Posterior cingulate gyrus (tissue), 11 donors: ENCODE data around the gene APIP.
"Not testable (repeated sequence)": the region's sequence is repeated elsewhere in the genome, so short reads cannot be mapped to it uniquely, and the experiment has no call there.

ENCODE experiments used
- DNase-seq, 10 donors: peaks; one replicate each; pipeline versions ENCODE4 v3.0.0 to v3.0.0-alpha.2; 2020 to 2021; ENCODE audit warnings: mixed read lengths in 3 of 10
- intact Hi-C: fragments of 100-400 bp; cut with DNase I; formaldehyde crosslinking; loops from one replicate; pipeline ENCODE4 v1.15.1; 2023

The APIP gene

GRCh38 chr11:34926831-34927132, 10.6 kb upstream of the APIP start:
- DNase-seq, result no peak
- intact Hi-C loops, result loop anchor here (1.0 to 5.0 kb wide), 3 partner anchors 312 to 561 kb away; no protein-coding TSS in a partner anchor

- intact Hi-C loops, result loop anchor here (1.0 to 5.0 kb wide), 3 partner anchors 313 to 561 kb away; no protein-coding TSS in a partner anchor
- no peak for DNase-seq
Measured at GRCh38 chr11:34926101-34926830, 10.1 kb upstream of the APIP start.

- intact Hi-C loops, result loop anchor here (5.0 kb wide), 1 partner anchor 563 kb away; no protein-coding TSS in a partner anchor
- DNase-seq, result no peak
Measured at GRCh38 chr11:34924714-34925113, 8.5 kb upstream of the APIP start.

GRCh38 chr11:34921156-34921555, 5.0 kb upstream of the APIP start:
- intact Hi-C loops, result no loop called here

GRCh38 chr11:34916843-34917770, 928 bp upstream of the APIP start:
- intact Hi-C loops, result no loop called here
- DNase-seq, result peak in 1 of 10 donors; percentile 12

More at GRCh38 chr11:34921156-34921555, 5.0 kb upstream of the APIP start:
- no peak for DNase-seq

GRCh38 chr11:34915136-34916014, 804 bp downstream of the APIP start:
- DNase-seq, result peak in 6 of 10 donors; percentile 15 to 91 (median 25)
- intact Hi-C loops, result no loop called here

GRCh38 chr11:34913556-34913955, 2.6 kb downstream of the APIP start:
- intact Hi-C loops, DNase-seq: not testable (repeated sequence)

GRCh38 chr11:34911676-34912075, 4.5 kb downstream of the APIP start:
- intact Hi-C loops, result no loop called here
- no peak for DNase-seq

GRCh38 chr11:34910817-34911216, 5.4 kb downstream of the APIP start:
- no peak for DNase-seq
- intact Hi-C loops, result no loop called here

GRCh38 chr11:34909955-34910354, 6.2 kb downstream of the APIP start:
- intact Hi-C loops, result no loop called here
- no peak for DNase-seq

- intact Hi-C loops, result no loop called here
Measured at GRCh38 chr11:34909415-34909814, 6.8 kb downstream of the APIP start.

GRCh38 chr11:34907934-34908593, 8.1 kb downstream of the APIP start:
- DNase-seq, result no peak
- intact Hi-C loops, result no loop called here

More at GRCh38 chr11:34909415-34909814, 6.8 kb downstream of the APIP start:
- no peak for DNase-seq

GRCh38 chr11:34905666-34906065, 10.5 kb downstream of the APIP start:
- DNase-seq, result no peak
- intact Hi-C loops, result no loop called here

GRCh38 chr11:34904421-34904955, 11.7 kb downstream of the APIP start:
- DNase-seq, result no peak
- intact Hi-C loops, result no loop called here

GRCh38 chr11:34899633-34900016, 16.6 kb downstream of the APIP start:
- intact Hi-C loops, result loop anchor here (10.0 kb wide), 2 partner anchors 245 to 725 kb away; no protein-coding TSS in a partner anchor
- DNase-seq, result no peak

- intact Hi-C loops, result loop anchor here (10.0 kb wide), 2 partner anchors 244 to 724 kb away; no protein-coding TSS in a partner anchor
- no peak for DNase-seq
Measured at GRCh38 chr11:34898474-34898873, 17.7 kb downstream of the APIP start.

GRCh38 chr11:34897171-34897870, 18.9 kb downstream of the APIP start:
- intact Hi-C loops, result loop anchor here (10.0 kb wide), 2 partner anchors 243 to 723 kb away; no protein-coding TSS in a partner anchor
- no peak for DNase-seq

GRCh38 chr11:34896191-34896590, 20.0 kb downstream of the APIP start:
- intact Hi-C loops, result loop anchor here (10.0 kb wide), 2 partner anchors 241 to 721 kb away; no protein-coding TSS in a partner anchor
- not testable (repeated sequence) for DNase-seq

GRCh38 chr11:34893416-34893815, 22.8 kb downstream of the APIP start:
- DNase-seq, result no peak
- intact Hi-C loops, result loop anchor here (5.0 to 10.0 kb wide), 3 partner anchors 239 to 719 kb away; partner anchors contain the start of gene ELF5
